ENCODE results near the gene GRID1. TPM values are rescaled to one million over a fixed set of nuclear protein-coding genes. Genes with fewer than 3 reads are reported as not detected.

The GRID1 gene
- total and polyA plus RNA-seq, 7 experiments from 2014 or later: not detected

GRCh38 chr10:86411281-86411841 lies 44.8 kb upstream of the GRID1 start:
- Mint-ChIP-seq H3K4me3 (peak overlapping the region; percentile 62 to 83 (median 77)), H3K27ac (peak overlapping the region; percentile 84 to 94 (median 88)), H3K27me3 (peaks cover 0 to 3% (median 0%) of the 10 kb centered on the region in 5 donors), H3K4me1 (peaks cover 24 to 72% (median 57%) of the 10 kb centered on the region in 7 donors), H3K36me3 (peaks cover 0 to 16% (median 0%) of the 10 kb centered on the region in 5 donors), H3K9me3 (peaks cover 0 to 7% (median 0%) of the 10 kb centered on the region in 11 donors)
- H3K4me3 ChIP-seq (ENCODE audit: low read length): peak overlapping the region; percentile 8
- peak overlapping the region; percentile 42 for H3K27ac ChIP-seq (ENCODE audit: low read depth, low read length)
- intact Hi-C loops (cut with micrococcal nuclease): loop anchor here (1.0 to 5.0 kb wide), 4 partner anchors 8 to 681 kb away; partner anchors contain the start of genes ADIRF (in 1 of the 2) and GLUD1 (in 1 of the 2)
- no peaks in the 10 kb centered on the region for H3K27me3 ChIP-seq (ENCODE audit: control insufficient read depth in 2 of 2, insufficient read depth in 2 of 2, low read length in 2 of 2)
- POLR2A ChIA-PET: interaction anchor here (1.1 to 5.6 kb wide), 3 partner anchors 10 to 111 kb away, joined by 4 to 54 read pairs (median 6); partner anchors contain the start of gene WAPL
- H3K36me3 ChIP-seq (ENCODE audit: control insufficient read depth in 2 of 3, insufficient read depth in 3 of 3, low read length in 3 of 3): no peaks in the 10 kb centered on the region
- peak in 7 of 9 donors; percentile 22 to 38 (median 36) for DNase-seq
- ATAC-seq: peak; percentile 70
- CTCF ChIA-PET: interaction anchor here (0.8 to 3.7 kb wide), 3 partner anchors 8 to 174 kb away, joined by 5 to 25 read pairs (median 12); no protein-coding TSS in a partner anchor
- peaks cover 20 to 48% of the 10 kb centered on the region in 2 donors for H3K4me1 ChIP-seq (ENCODE audit: control insufficient read depth in 2 of 2, insufficient read depth in 2 of 2, low read length in 2 of 2)
- H3K9me3 ChIP-seq (ENCODE audit: control insufficient read depth in 2 of 3, low read length in 3 of 3): no peaks in the 10 kb centered on the region

GRCh38 chr10:86410542-86411124 lies 44.0 kb upstream of the GRID1 start:
- Histone ChIP-seq H3K4me3 (ENCODE audit: low read length) (no peak overlapping the region), H3K27me3 (ENCODE audit: control insufficient read depth in 2 of 2, insufficient read depth in 2 of 2, low read length in 2 of 2) (no peaks in the 10 kb centered on the region), H3K36me3 (ENCODE audit: control insufficient read depth in 2 of 3, insufficient read depth in 3 of 3, low read length in 3 of 3) (no peaks in the 10 kb centered on the region), H3K27ac (ENCODE audit: low read depth, low read length) (peak overlapping the region; percentile 42), H3K9me3 (ENCODE audit: control insufficient read depth in 2 of 3, low read length in 3 of 3) (no peaks in the 10 kb centered on the region), H3K4me1 (ENCODE audit: control insufficient read depth in 2 of 2, insufficient read depth in 2 of 2, low read length in 2 of 2) (peaks cover 20 to 45% of the 10 kb centered on the region in 2 donors)
- intact Hi-C loops (cut with micrococcal nuclease): loop anchor here (1.0 to 5.0 kb wide), 4 partner anchors 9 to 682 kb away; partner anchors contain the start of genes ADIRF (in 1 of the 2) and GLUD1 (in 1 of the 2)
- H3K27me3 Mint-ChIP-seq: no peaks in the 10 kb centered on the region
- H3K36me3 Mint-ChIP-seq: peaks cover 0 to 16% (median 0%) of the 10 kb centered on the region in 5 donors
- H3K9me3 Mint-ChIP-seq: peaks cover 0 to 7% (median 0%) of the 10 kb centered on the region in 11 donors
- CTCF ChIA-PET: interaction anchor here (0.8 to 3.7 kb wide), 3 partner anchors 8 to 174 kb away, joined by 5 to 25 read pairs (median 12); no protein-coding TSS in a partner anchor
- POLR2A ChIA-PET: interaction anchor here (2.1 to 5.6 kb wide), 2 partner anchors 9 to 111 kb away, joined by 6 to 54 read pairs; partner anchors contain the start of gene WAPL
- peaks cover 24 to 64% (median 52%) of the 10 kb centered on the region in 7 donors for H3K4me1 Mint-ChIP-seq
- no peak for ATAC-seq
- peak overlapping the region; percentile 84 to 94 (median 88) for H3K27ac Mint-ChIP-seq
- no peak for DNase-seq
- H3K4me3 Mint-ChIP-seq: peak overlapping the region in 9 of 10 donors; percentile 62 to 83 (median 77)

- Histone ChIP-seq H3K27me3 (ENCODE audit: control insufficient read depth in 2 of 2, insufficient read depth in 2 of 2, low read length in 2 of 2) (no peaks in the 10 kb centered on the region), H3K9me3 (ENCODE audit: control insufficient read depth in 2 of 3, low read length in 3 of 3) (no peaks in the 10 kb centered on the region), H3K4me3 (ENCODE audit: low read length) (no peak overlapping the region), H3K27ac (ENCODE audit: low read depth, low read length) (no peak overlapping the region), H3K36me3 (ENCODE audit: control insufficient read depth in 2 of 3, insufficient read depth in 3 of 3, low read length in 3 of 3) (no peaks in the 10 kb centered on the region), H3K4me1 (ENCODE audit: control insufficient read depth in 2 of 2, insufficient read depth in 2 of 2, low read length in 2 of 2) (peaks cover 20 to 37% of the 10 kb centered on the region in 2 donors)
- no peak for DNase-seq
- Mint-ChIP-seq H3K27me3 (no peaks in the 10 kb centered on the region), H3K9me3 (peaks cover 0 to 7% (median 0%) of the 10 kb centered on the region in 11 donors), H3K27ac (peak overlapping the region in 3 of 9 donors; percentile 4 to 87 (median 65)), H3K36me3 (peaks cover 0 to 14% (median 0%) of the 10 kb centered on the region in 5 donors), H3K4me3 (no peak overlapping the region), H3K4me1 (peaks cover 18 to 53% (median 42%) of the 10 kb centered on the region in 7 donors)
- POLR2A ChIA-PET: interaction anchor here (0.6 kb wide), 1 partner anchor 10 kb away, joined by 3 read pairs; no protein-coding TSS in a partner anchor
- no peak for ATAC-seq
- intact Hi-C loops (cut with micrococcal nuclease): no loop called here
- CTCF ChIA-PET: interaction anchor here (0.7 kb wide), 1 partner anchor 8 kb away, joined by 3 read pairs; no protein-coding TSS in a partner anchor
Measured at GRCh38 chr10:86409183-86409582, 42.6 kb upstream of the GRID1 start.

GRCh38 chr10:86403183-86403797 lies 36.7 kb upstream of the GRID1 start:
- Mint-ChIP-seq H3K27ac (peak overlapping the region in 7 of 9 donors; percentile 9 to 89 (median 65)), H3K4me1 (peaks cover 5 to 31% (median 26%) of the 10 kb centered on the region in 7 donors), H3K27me3 (peaks cover 0 to 11% (median 0%) of the 10 kb centered on the region in 5 donors), H3K4me3 (peak overlapping the region in 4 of 10 donors; percentile 1 to 52 (median 34)), H3K36me3 (peaks cover 0 to 2% (median 0%) of the 10 kb centered on the region in 5 donors), H3K9me3 (peaks cover 0 to 4% (median 0%) of the 10 kb centered on the region in 11 donors)
- Histone ChIP-seq H3K9me3 (ENCODE audit: control insufficient read depth in 2 of 3, low read length in 3 of 3) (no peaks in the 10 kb centered on the region), H3K4me3 (ENCODE audit: low read length) (no peak overlapping the region), H3K27me3 (ENCODE audit: control insufficient read depth in 2 of 2, insufficient read depth in 2 of 2, low read length in 2 of 2) (no peaks in the 10 kb centered on the region), H3K4me1 (ENCODE audit: control insufficient read depth in 2 of 2, insufficient read depth in 2 of 2, low read length in 2 of 2) (peaks cover 0 to 10% of the 10 kb centered on the region in 2 donors), H3K36me3 (ENCODE audit: control insufficient read depth in 2 of 3, insufficient read depth in 3 of 3, low read length in 3 of 3) (peaks cover 0 to 7% (median 0%) of the 10 kb centered on the region in 3 experiments), H3K27ac (ENCODE audit: low read depth, low read length) (no peak overlapping the region)
- DNase-seq: no peak
- intact Hi-C loops (cut with micrococcal nuclease): loop anchor here in 1 of 2 donors (5.0 kb wide), 2 partner anchors 354 to 791 kb away; partner anchors contain the start of gene BMPR1A
- ChIA-PET CTCF (interaction anchor here (1.0 kb wide), 1 partner anchor 8 kb away, joined by 5 read pairs; no protein-coding TSS in a partner anchor), POLR2A (interaction anchor here (0.9 to 4.4 kb wide), 2 partner anchors 9 to 119 kb away, joined by 3 to 54 read pairs; partner anchors contain the start of gene WAPL)
- ATAC-seq: no peak

- H3K27me3 ChIP-seq (ENCODE audit: control insufficient read depth in 2 of 2, insufficient read depth in 2 of 2, low read length in 2 of 2): no peaks in the 10 kb centered on the region
- peaks cover 0 to 10% of the 10 kb centered on the region in 2 donors for H3K4me1 ChIP-seq (ENCODE audit: control insufficient read depth in 2 of 2, insufficient read depth in 2 of 2, low read length in 2 of 2)
- DNase-seq (peak in 1 of 9 donors; percentile 10), ATAC-seq (no peak)
- ChIA-PET POLR2A (interaction anchor here (0.6 to 4.4 kb wide), 3 partner anchors 10 to 120 kb away, joined by 3 to 54 read pairs (median 4); partner anchors contain the start of gene WAPL), CTCF (interaction anchor here (0.6 to 4.4 kb wide), 3 partner anchors 9 to 181 kb away, joined by 3 to 53 read pairs (median 5); no protein-coding TSS in a partner anchor)
- Mint-ChIP-seq H3K27me3 (peaks cover 0 to 11% (median 0%) of the 10 kb centered on the region in 5 donors), H3K4me1 (peaks cover 5 to 28% (median 26%) of the 10 kb centered on the region in 7 donors), H3K36me3 (peaks cover 0 to 2% (median 0%) of the 10 kb centered on the region in 5 donors), H3K27ac (peak overlapping the region in 8 of 9 donors; percentile 38 to 93 (median 86)), H3K9me3 (peaks cover 0 to 4% (median 0%) of the 10 kb centered on the region in 11 donors), H3K4me3 (peak overlapping the region in 9 of 10 donors; percentile 13 to 95 (median 85))
- H3K27ac ChIP-seq (ENCODE audit: low read depth, low read length): peak overlapping the region; percentile 76
- no peaks in the 10 kb centered on the region for H3K9me3 ChIP-seq (ENCODE audit: control insufficient read depth in 2 of 3, low read length in 3 of 3)
- intact Hi-C loops (cut with micrococcal nuclease): loop anchor here in 1 of 2 donors (5.0 kb wide), 2 partner anchors 355 to 790 kb away; partner anchors contain the start of gene BMPR1A
- H3K4me3 ChIP-seq (ENCODE audit: low read length): no peak overlapping the region
- H3K36me3 ChIP-seq (ENCODE audit: control insufficient read depth in 2 of 3, insufficient read depth in 3 of 3, low read length in 3 of 3): peaks cover 0 to 7% (median 0%) of the 10 kb centered on the region in 3 experiments
Measured at GRCh38 chr10:86402283-86402941, 35.8 kb upstream of the GRID1 start.
